ENCODE data around the gene PLEKHM2.

Gene PLEKHM2

GRCh38 chr1:15738416-15739113 is 54.4 kb downstream of the PLEKHM2 start:
- no peak for DNase-seq

- no peak for DNase-seq
These were observed 55.1 kb downstream of the PLEKHM2 start for GRCh38 chr1:15739259-15739658.

GRCh38 chr1:15739745-15740144 is 55.6 kb downstream of the PLEKHM2 start:
- no peak for DNase-seq

GRCh38 chr1:15740924-15741850 is 57.1 kb downstream of the PLEKHM2 start:
- peak; percentile 65 for DNase-seq

GRCh38 chr1:15742339-15742801 is 58.2 kb downstream of the PLEKHM2 start, which contains the start of gene TMEM82:
Gene TMEM82 (plus strand): TSS chr1:15742499. CDS start chr1:15742560, 61 bp downstream.
- no peak for DNase-seq

GRCh38 chr1:15744122-15744679 is 60.1 kb downstream of the PLEKHM2 start:
- DNase-seq: no peak

- DNase-seq: no peak
These were observed 63.3 kb downstream of the PLEKHM2 start for GRCh38 chr1:15747378-15747777.

- no peak for DNase-seq
These were observed 64.1 kb downstream of the PLEKHM2 start for GRCh38 chr1:15748264-15748663.

- DNase-seq: no peak
These were observed 64.7 kb downstream of the PLEKHM2 start for GRCh38 chr1:15748690-15749398.

GRCh38 chr1:15749399-15750291 is 65.5 kb downstream of the PLEKHM2 start:
- DNase-seq: no peak

GRCh38 chr1:15750924-15751323 is 66.8 kb downstream of the PLEKHM2 start:
- no peak for DNase-seq

GRCh38 chr1:15751717-15752116 is 67.6 kb downstream of the PLEKHM2 start:
- DNase-seq: no peak

GRCh38 chr1:15753776-15754175 is 69.7 kb downstream of the PLEKHM2 start:
- DNase-seq: no peak

- no peak for DNase-seq
These were observed 71.0 kb downstream of the PLEKHM2 start for GRCh38 chr1:15755021-15755645.

GRCh38 chr1:15755646-15756040 is 71.5 kb downstream of the PLEKHM2 start:
- no peak for DNase-seq

- no peak for DNase-seq
These were observed 72.3 kb downstream of the PLEKHM2 start for GRCh38 chr1:15756143-15757015.

GRCh38 chr1:15757016-15757543 is 73.0 kb downstream of the PLEKHM2 start:
- no peak for DNase-seq

GRCh38 chr1:15757575-15758342 is 73.6 kb downstream of the PLEKHM2 start:
- peak; percentile 66 for DNase-seq
